HFFc6 (cell line): Measurements from ENCODE around the gene KMT2D. TPM values are rescaled to one million over a fixed set of nuclear protein-coding genes. Genes with fewer than 3 reads are reported as not detected.
A peak's percentile ranks its signal among the peaks of the same experiment; 100 is the strongest.

ENCODE experiments used
- DNase-seq: peaks from one replicate; pipeline ENCODE4 v3.0.0-alpha.2; 2018
- H3K27ac Mint-ChIP-seq: 2 replicates; pipeline ENCODE4 v1.8.0; 2020; ENCODE audit warnings: mild to moderate bottlenecking, mixed read lengths
- H3K27me3 Mint-ChIP-seq: 2 replicates; pipeline ENCODE4 v1.8.0; 2021; ENCODE audit warnings: mild to moderate bottlenecking, moderate library complexity, mixed read lengths; ENCODE audit not compliant: insufficient read depth
- H3K36me3 Mint-ChIP-seq: 2 replicates; pipeline ENCODE4 v1.8.0; 2021; ENCODE audit warnings: low read depth, mixed read lengths
- H3K4me1 Mint-ChIP-seq: 2 replicates; pipeline ENCODE4 v1.8.0; 2020; ENCODE audit warnings: low read depth, mixed read lengths
- H3K4me3 Mint-ChIP-seq: 2 replicates; pipeline ENCODE4 v1.8.0; 2020; ENCODE audit warnings: mild to moderate bottlenecking, moderate library complexity, mixed read lengths
- H3K9me3 Mint-ChIP-seq: 2 replicates; pipeline ENCODE4 v1.8.0; 2020; ENCODE audit warnings: mild to moderate bottlenecking, mixed read lengths
- CTCF ChIP-seq: fragments of 200-600 bp; sonication (generic); IDR thresholded peaks from 2 replicates; pipeline ENCODE4 v1.5.0; 2021; ENCODE audit warnings: antibody characterized with exemption, mild to moderate bottlenecking
- total RNA-seq, 6 experiments: library from RNA; stranded (reverse); fragmentation: NEBNext Ultra II Directional; extraction: Animal tissue kit (Norgen Biotek cat#: 25700); gene quantifications; 2 replicates in 1 of 6; 3 replicates in 5 of 6; pipeline ENCODE4 v1.2.3, GENCODE V29; 2021

KMT2D gene
- total RNA-seq, 6 experiments from 2014 or later: 43.9 to 66.6 (median 48.4) TPM

GRCh38 chr12:49017891-49018260 is 42.7 kb downstream of the KMT2D start:
- TF ChIP-seq CTCF: no peak
- H3K36me3 Mint-ChIP-seq: peaks cover 21% of the 10 kb centered on the region
- DNase-seq: peak; percentile 53
- peak overlapping the region; percentile 95 for H3K4me3 Mint-ChIP-seq
- peaks cover 52% of the 10 kb centered on the region for H3K4me1 Mint-ChIP-seq
- peaks cover 10% of the 10 kb centered on the region for H3K27me3 Mint-ChIP-seq
- peak overlapping the region; percentile 99 for H3K27ac Mint-ChIP-seq
- no peaks in the 10 kb centered on the region for H3K9me3 Mint-ChIP-seq

GRCh38 chr12:49015196-49015595 is 45.4 kb downstream of the KMT2D start:
- Mint-ChIP-seq H3K9me3 (no peaks in the 10 kb centered on the region), H3K27ac (peak overlapping the region; percentile 40; the same call in 1 of the 2 replicates), H3K36me3 (peaks cover 21% of the 10 kb centered on the region), H3K4me3 (no peak overlapping the region), H3K27me3 (peaks cover 10% of the 10 kb centered on the region), H3K4me1 (peaks cover 61% of the 10 kb centered on the region)
- no peak for TF ChIP-seq CTCF
- no peak for DNase-seq

- Mint-ChIP-seq H3K9me3 (no peaks in the 10 kb centered on the region), H3K4me1 (peaks cover 63% of the 10 kb centered on the region), H3K27ac (peak overlapping the region; percentile 40; the same call in 1 of the 2 replicates), H3K36me3 (peaks cover 21% of the 10 kb centered on the region), H3K4me3 (no peak overlapping the region), H3K27me3 (peaks cover 6% of the 10 kb centered on the region)
- TF ChIP-seq CTCF: peak; percentile 70
- DNase-seq: peak; percentile 56
These were observed 46.0 kb downstream of the KMT2D start for GRCh38 chr12:49014547-49014946.

DNA sequence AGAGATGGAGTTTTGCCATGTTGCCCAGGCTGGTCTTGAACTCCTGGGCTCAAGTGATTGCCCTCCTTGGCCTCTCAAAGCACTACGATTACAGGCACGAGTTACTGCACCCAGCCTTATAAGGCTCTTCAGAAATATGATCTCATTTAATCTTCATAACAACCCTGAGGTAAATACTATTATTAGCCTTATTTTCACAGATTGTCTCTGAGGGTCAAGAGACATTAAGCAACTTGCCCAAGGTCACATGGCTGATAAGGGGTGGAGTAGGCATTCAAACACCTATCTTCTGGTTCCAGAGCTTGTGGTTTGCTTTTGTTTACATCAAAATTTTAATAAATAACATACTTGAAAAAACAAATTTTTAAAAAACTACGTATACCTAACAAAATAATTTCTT is 47.2 kb downstream of the KMT2D start:
- Mint-ChIP-seq H3K27me3 (peaks cover 2% of the 10 kb centered on the region), H3K36me3 (peaks cover 30% of the 10 kb centered on the region), H3K4me3 (no peak overlapping the region), H3K27ac (no peak overlapping the region), H3K4me1 (peaks cover 63% of the 10 kb centered on the region), H3K9me3 (no peaks in the 10 kb centered on the region)
- no peak for DNase-seq
- TF ChIP-seq CTCF: no peak

GRCh38 chr12:49012739-49013138 is 47.9 kb downstream of the KMT2D start:
- peaks cover 61% of the 10 kb centered on the region for H3K4me1 Mint-ChIP-seq
- no peak overlapping the region for H3K27ac Mint-ChIP-seq
- peaks cover 32% of the 10 kb centered on the region for H3K36me3 Mint-ChIP-seq
- no peaks in the 10 kb centered on the region for H3K9me3 Mint-ChIP-seq
- no peak overlapping the region for H3K4me3 Mint-ChIP-seq
- no peak for TF ChIP-seq CTCF
- H3K27me3 Mint-ChIP-seq: peaks cover 2% of the 10 kb centered on the region
- no peak for DNase-seq

Other genes with a start within 250 kb of the KMT2D start
- 10 to 100 TPM; 32.3 to 44.4 (median 38.4) TPM for gene CACNB3, start 242.3 kb downstream of the KMT2D start, total RNA-seq
- 10 to 100 TPM; 57.4 to 84.1 (median 69.8) TPM for gene DDX23, start 208.6 kb downstream of the KMT2D start, total RNA-seq
- gene RND1, start 194.9 kb downstream of the KMT2D start, total RNA-seq: under 1 TPM in 4 of 6 experiments, not detected in 2; 0.12 to 0.68 (median 0.18) TPM
- 100 to 1,000 TPM in 2 of 6 experiments, 10 to 100 TPM in 4; 59.2 to 117 (median 70.8) TPM for gene FKBP11, start 135.3 kb downstream of the KMT2D start, total RNA-seq
- gene ARF3, start 103.3 kb downstream of the KMT2D start, total RNA-seq: 100 to 1,000 TPM; 186 to 213 (median 203) TPM
- 1 to 10 TPM in 4 of 6 experiments, under 1 TPM in 2; 0.87 to 1.7 (median 1.3) TPM for gene WNT10B, start 89.1 kb downstream of the KMT2D start, total RNA-seq
- gene WNT1, start 82.5 kb downstream of the KMT2D start, total RNA-seq: not detected
- gene DDN, start 61.4 kb downstream of the KMT2D start, total RNA-seq: under 1 TPM; 0.17 to 0.40 (median 0.23) TPM
- 10 to 100 TPM; 79.0 to 92.0 (median 83.3) TPM for gene PRKAG1, start 42.0 kb downstream of the KMT2D start, total RNA-seq
- 1 to 10 TPM in 1 of 6 experiments, under 1 TPM in 5; 0.60 to 1.6 (median 0.86) TPM for gene RHEBL1, start 9.2 kb upstream of the KMT2D start, total RNA-seq
- gene DHH, start 34.0 kb upstream of the KMT2D start, total RNA-seq: under 1 TPM in 1 of 6 experiments, not detected in 5; 0.07 TPM
- gene LMBR1L, start 50.1 kb upstream of the KMT2D start, total RNA-seq: 10 to 100 TPM; 23.0 to 31.0 (median 26.2) TPM
- 1,000 to 10,000 TPM; 1,208 to 2,585 (median 2,279) TPM for gene TUBA1B, start 70.6 kb upstream of the KMT2D start, total RNA-seq
- 100 to 1,000 TPM; 227 to 300 (median 257) TPM for gene TUBA1A, start 128.3 kb upstream of the KMT2D start, total RNA-seq
- 1,000 to 10,000 TPM in 3 of 6 experiments, 100 to 1,000 TPM in 3; 571 to 1,139 (median 936) TPM for gene TUBA1C, start 204.3 kb upstream of the KMT2D start, total RNA-seq
- gene PRPH, start 234.4 kb upstream of the KMT2D start, total RNA-seq: not detected